Spleen (tissue), 7 donors: ENCODE measurements around the gene YIPF2.

Experiments used
- CTCF ChIP-seq, 11 experiments: fragments of 200-600 bp in 7 of 11; fragments of 450-650 bp in 4 of 11; sonication (generic) in 4 of 11; IDR thresholded peaks in 8 of 11; conservative IDR thresholded peaks in 3 of 11; 1 replicate in 7 of 11; 2 replicates in 4 of 11; pipeline versions ENCODE4 v1.4.0 to v1.8.0; 2016 to 2021; ENCODE audit warnings: antibody characterized with exemption in 11 of 11, inconsistent platforms in 4 of 11, mild to moderate bottlenecking in 1 of 11
- POLR2A ChIP-seq, 3 donors: fragments of 450-650 bp; IDR thresholded peaks; one replicate each; pipeline ENCODE4 v1.5.1; 2017; ENCODE audit warnings: antibody characterized with exemption in 3 of 3, mild to moderate bottlenecking in 1 of 3
- POLR2AphosphoS5 ChIP-seq, 3 donors: sonication (generic); formaldehyde crosslinking; IDR thresholded peaks; one replicate each; pipeline ENCODE4 v1.5.1; 2017; ENCODE audit warnings: antibody characterized with exemption in 3 of 3
- donor health status: DM: no; HTN: no; CAD: no; lungs with moderate emphysema.
- donor health status: DM: no; HTN: no; CAD: no.
- donor health status: DM: no; HTN: no; CAD: no.

- TF ChIP-seq CTCF (IDR thresholded peaks at IDR 0.05 in 8 of 11, conservative IDR thresholded peaks at IDR 0.05 in 3 of 11) (no peak), POLR2AphosphoS5 (IDR thresholded peaks at IDR 0.05) (no peak), POLR2A (IDR thresholded peaks at IDR 0.05) (no peak)
These were observed 14.6 kb downstream of the YIPF2 start for GRCh38 chr19:10913716-10914340.
